H1 (cell line): ENCODE data around the gene STRADB. TPM values are rescaled to one million over a fixed set of nuclear protein-coding genes. Genes with fewer than 3 reads are reported as not detected.
A peak's percentile ranks its signal among the peaks of the same experiment; 100 is the strongest.

Experiments used
- CTCF ChIA-PET: fragments of 300-600 bp; sonication (Branson Sonifier 250); formaldehyde crosslinking; loops from one replicate; lab custom pipeline; 2021; ENCODE audit not compliant: partially characterized antibody; lab: Charles Lee
- POLR2A ChIA-PET: fragments of 300-600 bp; sonication (Branson Sonifier 250); formaldehyde crosslinking; loops from one replicate; lab custom pipeline; 2021; ENCODE audit warnings: inconsistent platforms; ENCODE audit not compliant: partially characterized antibody; lab: Charles Lee
- DNase-seq, 2 experiments: peaks; one replicate each; pipeline versions ENCODE4 v3.0.0 to v3.0.0-alpha.2; 2010 to 2022; ENCODE audit warnings: low spot score in 2 of 2, low read depth in 1 of 2, mixed read lengths in 1 of 2
- FAIRE-seq: peaks from 2 replicates; lab custom pipeline; 2011; peaks lifted over from hg19 to GRCh38; lab: Jason Lieb, UNC
- H2AFZ ChIP-seq: 2 replicates; pipeline ENCODE4 v1.8.1; 2012; ENCODE audit warnings: low read length, inconsistent platforms
- H2AK5ac ChIP-seq: 2 replicates; pipeline ENCODE4 v1.6.1; 2013; ENCODE audit warnings: low read depth, low read length
- H2BK120ac ChIP-seq: replicated peaks from 2 replicates; pipeline ENCODE3; 2013; ENCODE audit warnings: low read depth, low read length, inconsistent platforms
- H2BK12ac ChIP-seq: 2 replicates; pipeline ENCODE4 v1.6.1; 2013; ENCODE audit warnings: low read depth, low read length
- H2BK15ac ChIP-seq: 2 replicates; pipeline ENCODE4 v1.6.1; 2013; ENCODE audit warnings: low read length
- H2BK20ac ChIP-seq: 2 replicates; pipeline ENCODE4 v1.6.1; 2013; ENCODE audit warnings: low read length
- H2BK5ac ChIP-seq: 2 replicates; pipeline ENCODE4 v1.6.1; 2013; ENCODE audit warnings: low read depth, low read length
- H3K14ac ChIP-seq: 2 replicates; pipeline ENCODE4 v1.6.1; 2013; ENCODE audit warnings: inconsistent platforms; ENCODE audit not compliant: insufficient read length
- H3K18ac ChIP-seq: 2 replicates; pipeline ENCODE4 v1.6.1; 2013; ENCODE audit warnings: low read length; ENCODE audit errors: extremely low read depth
- H3K23ac ChIP-seq: 2 replicates; pipeline ENCODE4 v1.6.1; 2013; ENCODE audit warnings: inconsistent platforms; ENCODE audit not compliant: insufficient read length
- H3K23me2 ChIP-seq: 2 replicates; pipeline ENCODE4 v1.6.1; 2013; ENCODE audit warnings: low read depth, low read length
- H3K27ac ChIP-seq: 2 replicates; pipeline ENCODE4 v1.6.1; 2011; ENCODE audit warnings: low read depth, low read length, inconsistent platforms
- H3K27me3 ChIP-seq, 4 experiments: replicated peaks in 1 of 4; 1 replicate in 1 of 4; 2 replicates in 3 of 4; pipeline versions ENCODE4 v1.6.1 to v1.8.1; 2011 to 2013; ENCODE audit warnings: low read length in 3 of 4, mild to moderate bottlenecking in 3 of 4, inconsistent platforms in 2 of 4, mixed read lengths in 2 of 4, moderate library complexity in 1 of 4; ENCODE audit not compliant: control insufficient read depth in 3 of 4, insufficient read depth in 3 of 4; ENCODE audit errors: extremely low read depth in 1 of 4
- H3K36me3 ChIP-seq, 4 experiments: 2 replicates each; pipeline versions ENCODE4 v1.6.1 to v1.8.1; 2011 to 2013; ENCODE audit warnings: mild to moderate bottlenecking in 4 of 4, low read length in 3 of 4, moderate library complexity in 2 of 4, control low read depth in 1 of 4, inconsistent platforms in 1 of 4; ENCODE audit not compliant: insufficient read depth in 4 of 4, control insufficient read depth in 2 of 4
- H3K4ac ChIP-seq: replicated peaks from 2 replicates; pipeline ENCODE3; 2013; ENCODE audit warnings: low read length, low read depth, mixed read lengths, inconsistent platforms; ENCODE audit not compliant: insufficient read length
- H3K4me1 ChIP-seq, 4 experiments: replicated peaks in 1 of 4; 1 replicate in 1 of 4; 2 replicates in 3 of 4; pipeline versions ENCODE4 v1.6.1 to v1.8.1; 2011 to 2013; ENCODE audit warnings: low read length in 3 of 4, inconsistent platforms in 2 of 4, mixed read lengths in 1 of 4; ENCODE audit not compliant: insufficient read depth in 4 of 4, control insufficient read depth in 3 of 4
- H3K4me2 ChIP-seq, 2 experiments: 2 replicates each; pipeline versions ENCODE4 v1.6.1 to v1.8.1; 2011 to 2013; ENCODE audit warnings: low read depth in 2 of 2, low read length in 2 of 2, control low read depth in 1 of 2, inconsistent platforms in 1 of 2, mild to moderate bottlenecking in 1 of 2; ENCODE audit not compliant: insufficient read depth in 1 of 2
- H3K4me3 ChIP-seq, 4 experiments: fragments of 200-600, 300-600 bp in 1 of 4; sonication (generic), shearing (Covaris generic), sonication (Bioruptor Twin) in 1 of 4; 2 replicates each; pipeline versions ENCODE4 v1.5.1 to v1.8.1; 2011 to 2016; ENCODE audit warnings: low read length in 4 of 4, low read depth in 3 of 4, control low read depth in 2 of 4, inconsistent platforms in 2 of 4, mild to moderate bottlenecking in 2 of 4, mixed read lengths in 1 of 4, moderate library complexity in 1 of 4; ENCODE audit not compliant: insufficient read depth in 2 of 4; ENCODE audit errors: extremely low read depth in 1 of 4
- H3K56ac ChIP-seq: replicated peaks from 2 replicates; pipeline ENCODE3; 2013; ENCODE audit warnings: low read depth, mild to moderate bottlenecking, mixed read lengths, low read length, inconsistent platforms; ENCODE audit not compliant: insufficient read length
- H3K79me1 ChIP-seq: 2 replicates; pipeline ENCODE4 v1.6.1; 2013; ENCODE audit warnings: low read depth, low read length, control low read depth
- H3K79me2 ChIP-seq, 2 experiments: 2 replicates each; pipeline versions ENCODE4 v1.6.1 to v1.8.1; 2012 to 2013; ENCODE audit warnings: low read length in 2 of 2, mild to moderate bottlenecking in 2 of 2, inconsistent platforms in 1 of 2; ENCODE audit not compliant: insufficient read depth in 2 of 2, control insufficient read depth in 1 of 2
- H3K9ac ChIP-seq, 4 experiments: replicated peaks in 1 of 4; 1 replicate in 1 of 4; 2 replicates in 3 of 4; pipeline versions ENCODE4 v1.6.1 to v1.8.1; 2011 to 2013; ENCODE audit warnings: low read depth in 3 of 4, low read length in 3 of 4, control low read depth in 2 of 4, mild to moderate bottlenecking in 2 of 4, moderate library complexity in 2 of 4, inconsistent platforms in 1 of 4; ENCODE audit errors: extremely low read depth in 1 of 4
- H3K9me3 ChIP-seq, 2 experiments: 2 replicates each; pipeline versions ENCODE4 v1.6.1 to v1.8.1; 2012 to 2013; ENCODE audit warnings: mild to moderate bottlenecking in 2 of 2, moderate library complexity in 2 of 2, control low read depth in 1 of 2, inconsistent platforms in 1 of 2, low read depth in 1 of 2, low read length in 1 of 2, mixed read lengths in 1 of 2; ENCODE audit not compliant: insufficient read depth in 2 of 2
- H4K20me1 ChIP-seq, 2 experiments: replicated peaks in 1 of 2; 2 replicates each; pipeline versions ENCODE3 to v1.8.1; 2011 to 2013; ENCODE audit warnings: inconsistent platforms in 2 of 2, low read length in 2 of 2, mild to moderate bottlenecking in 1 of 2; ENCODE audit not compliant: insufficient read depth in 2 of 2, control insufficient read depth in 1 of 2
- H4K5ac ChIP-seq: 2 replicates; pipeline ENCODE4 v1.6.1; 2013; ENCODE audit warnings: low read length, low read depth, mixed read lengths, inconsistent platforms; ENCODE audit not compliant: insufficient read length
- H4K8ac ChIP-seq: 2 replicates; pipeline ENCODE4 v1.8.0; 2013; ENCODE audit warnings: mild to moderate bottlenecking, moderate library complexity, low read length, inconsistent platforms; ENCODE audit not compliant: insufficient read depth; ENCODE audit errors: extremely low read depth
- H4K91ac ChIP-seq: replicated peaks from 2 replicates; pipeline ENCODE3; 2013; ENCODE audit warnings: low read length, mixed read lengths, inconsistent platforms; ENCODE audit not compliant: insufficient read length
- CEBPB ChIP-seq: IDR thresholded peaks from 2 replicates; pipeline ENCODE4 v1.6.1; 2012; ENCODE audit warnings: low read depth, low read length
- HDAC2 ChIP-seq, 2 experiments: fragments of 300-600 bp in 1 of 2; sonication (generic) in 1 of 2; IDR thresholded peaks; 2 replicates each; pipeline ENCODE4 v1.6.1; 2011 to 2012; ENCODE audit warnings: low read depth in 2 of 2, low read length in 2 of 2, mild to moderate bottlenecking in 2 of 2, moderate library complexity in 2 of 2, borderline replicate concordance in 1 of 2, inconsistent platforms in 1 of 2
- POLR2A ChIP-seq, 2 experiments: IDR thresholded peaks; 1 replicate in 1 of 2; 2 replicates in 1 of 2; pipeline ENCODE4 v1.6.1; 2011; ENCODE audit warnings: low read depth in 2 of 2, low read length in 2 of 2, mild to moderate bottlenecking in 2 of 2; ENCODE audit errors: control extremely low read depth in 1 of 2
- SP4 ChIP-seq: IDR thresholded peaks from 2 replicates; pipeline ENCODE4 v1.6.1; 2012; ENCODE audit warnings: low read length, inconsistent platforms
- TAF1 ChIP-seq: IDR thresholded peaks from 2 replicates; pipeline ENCODE4 v1.6.1; 2011; ENCODE audit warnings: mild to moderate bottlenecking, low read depth, low read length
- TEAD4 ChIP-seq: IDR thresholded peaks from 2 replicates; pipeline ENCODE4 v1.6.1; 2012; ENCODE audit warnings: low read depth, low read length, inconsistent platforms, mixed read lengths
- WGBS, 2 experiments: shearing (Covaris generic) in 1 of 2; methylation state at CpG; one replicate each; pipeline versions ENCODE4 v1.1.6 to v1.1.7; 2013 to 2015; ENCODE audit warnings: low lambda C conversion rate in 2 of 2, mixed read lengths in 2 of 2, inconsistent platforms in 1 of 2, low coverage in 1 of 2, missing lambda C conversion rate in 1 of 2; ENCODE audit not compliant: insufficient replicate concordance in 2 of 2, insufficient coverage in 1 of 2, insufficient read length in 1 of 2; ENCODE audit errors: extremely low coverage in 1 of 2, missing lambda C conversion rate in 1 of 2; 5-methylcytosine and 5-hydroxymethylcytosine counted together
- polyA plus RNA-seq, 7 experiments: library from polyadenylated mRNA; depleted of rRNA in 3 of 7; stranded (reverse) in 5 of 7; unstranded in 2 of 7; fragments of >200 nt in 5 of 7; fragments of 200-250 nt in 2 of 7; gene quantifications; 1 replicate in 5 of 7; 2 replicates in 1 of 7; 4 replicates in 1 of 7; pipeline versions ENCODE4 v1.2.1 to v1.2.3, GENCODE V29; 2011 to 2013; ENCODE audit warnings: missing spikeins in 2 of 7, mixed read lengths in 2 of 7
- total RNA-seq: library from RNA; stranded (reverse); fragmentation: NEBNext Ultra II Directional; extraction: Animal tissue kit (Norgen Biotek cat#: 25700); gene quantifications from 2 replicates; pipeline ENCODE4 v1.2.1, GENCODE V29; 2021

STRADB gene
- total and polyA plus RNA-seq, 2 of the 8 experiments (the other 6 are each of a cell fraction or from before 2014, with no cell fraction given) = 20.9 to 34.9 TPM

DNA sequence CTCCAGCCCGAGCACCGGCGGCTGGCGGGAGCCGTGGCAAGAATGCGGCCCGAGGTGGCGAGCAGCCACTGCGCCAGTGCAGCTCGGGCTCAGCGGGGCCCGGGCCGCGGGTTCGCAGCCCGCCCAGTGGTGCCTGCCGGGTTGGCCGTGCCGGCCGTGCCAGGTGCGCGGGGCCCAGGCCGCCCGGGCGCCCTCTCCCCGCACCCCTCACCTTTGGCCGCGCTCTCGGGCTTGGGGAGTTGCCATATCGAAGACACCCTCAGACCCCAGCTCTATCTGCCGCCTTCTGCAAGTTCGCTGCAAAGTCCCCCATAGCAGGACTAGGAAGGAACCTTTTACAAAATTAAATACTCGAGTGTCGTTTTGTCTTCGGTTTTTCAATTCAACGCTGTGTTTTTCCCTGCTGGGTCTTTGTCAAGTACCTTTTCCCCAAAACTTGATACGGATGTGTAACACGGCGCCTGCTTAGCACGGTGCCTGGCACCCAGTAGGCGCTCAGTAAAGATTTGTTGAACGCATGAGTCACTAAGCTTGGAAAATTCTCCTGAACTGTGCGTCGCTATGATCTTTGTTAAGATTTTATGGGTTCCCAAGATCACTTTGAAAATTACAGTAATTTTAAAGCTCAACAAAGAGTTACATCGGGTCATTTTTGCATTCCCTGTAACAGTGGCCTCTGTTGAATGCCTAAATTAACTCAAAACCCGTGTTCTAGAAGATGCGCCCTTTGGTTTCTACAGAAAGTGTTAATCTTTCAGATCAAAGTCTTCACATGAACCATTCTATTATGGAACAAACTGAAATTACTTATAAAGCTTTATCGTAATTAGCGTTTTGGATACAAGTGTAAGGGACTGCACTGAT, 750 bp downstream of the STRADB start:
- Histone ChIP-seq H3K79me2 (peaks cover 0 to 8% of the 10 kb centered on the region in 2 experiments; a peak in 2 of 4 replicates), H4K8ac (peak overlapping the region; percentile 91), H3K9ac (peak overlapping the region; percentile 68 to 80 (median 71)), H3K23ac (no peak overlapping the region), H3K14ac (no peak overlapping the region), H3K18ac (no peak overlapping the region), H3K27me3 (no peaks in the 10 kb centered on the region), H4K20me1 (no peaks in the 10 kb centered on the region), H2BK12ac (no peak overlapping the region), H3K9me3 (no peaks in the 10 kb centered on the region), H3K4me1 (no peaks in the 10 kb centered on the region; a peak in 1 of 7 replicates), H3K4me3 (peak overlapping the region; percentile 94 to 100 (median 98)), H3K36me3 (no peaks in the 10 kb centered on the region), H2AK5ac (no peak overlapping the region), H3K4me2 (peak overlapping the region; percentile 69 to 76), H3K27ac (peak overlapping the region; percentile 64; the same call in 1 of the 2 replicates), H3K4ac (no peak overlapping the region), H2BK20ac (no peak overlapping the region), H2BK15ac (no peak overlapping the region), H2BK120ac (no peak overlapping the region), H3K79me1 (no peaks in the 10 kb centered on the region), H3K56ac (peak overlapping the region; percentile 22), H4K91ac (no peak overlapping the region), H3K23me2 (peaks cover 9% of the 10 kb centered on the region; the same call in 1 of the 2 replicates), H2BK5ac (peak overlapping the region; percentile 56; the same call in 1 of the 2 replicates), H4K5ac (peak overlapping the region; percentile 61), H2AFZ (peak overlapping the region; percentile 98)
- TF ChIP-seq TAF1 = peak; percentile 34; the same call in 1 of the 2 replicates
- no peak for TF ChIP-seq SP4
- TF ChIP-seq HDAC2 (IDR thresholded peaks at IDR 0.05; ENCODE audit: borderline replicate concordance in 1 of 2, low read depth in 2 of 2, low read length in 2 of 2) = 0 out of 4 replicates have a peak, but pooled peaks of 1 of the 2 experiments have one; percentile 11
- TF ChIP-seq CEBPB = no peak
- peak; percentile 26 to 27; a peak in 1 of 3 replicates for TF ChIP-seq POLR2A (IDR thresholded peaks at IDR 0.05; ENCODE audit: control extremely low read depth in 1 of 2, low read depth in 2 of 2, low read length in 2 of 2)
- TF ChIP-seq TEAD4 = 0 out of 2 replicates have a peak, but pooled peaks have one; percentile 36
- CTCF ChIA-PET = interaction anchor here (0.5 to 1.4 kb wide), 5 partner anchors 11 to 247 kb away, joined by 3 to 4 read pairs (median 3); no protein-coding TSS in a partner anchor
- 8% methylated on average over 49 of the region's 49 CpGs; no CpG with 5 or more reads in 1 of the 2 experiments for WGBS, 2 experiments
- FAIRE-seq (peak; percentile 32), DNase-seq (no peak)
- POLR2A ChIA-PET = interaction anchor here (0.9 to 2.6 kb wide), 10 partner anchors 9 to 489 kb away, joined by 3 to 9 read pairs (median 4); partner anchors contain the start of genes FLACC1 and ORC2
